Fibroblast of gingiva (primary cell): ENCODE data around the gene DUSP21.
"Not testable (repeated sequence)": the region's sequence is repeated elsewhere in the genome, so short reads cannot be mapped to it uniquely, and the experiment has no call there.

Experiments
- DNase-seq: peaks from one replicate; pipeline ENCODE4 v3.0.0-alpha.2; 2011; ENCODE audit warnings: low read depth

DUSP21 gene

GRCh38 chrX:44843753-44844152, at the start of gene DUSP21:
TSS of gene DUSP21 (plus strand) at chrX:44844021. CDS start at chrX:44844133, 112 bp downstream.
- no peak for DNase-seq

GRCh38 chrX:44795945-44796450, 47.8 kb upstream of the DUSP21 start:
- no peak for DNase-seq

- DNase-seq: no peak
Measured at GRCh38 chrX:44802613-44803012, 41.2 kb upstream of the DUSP21 start.

- no peak for DNase-seq
Measured at GRCh38 chrX:44815681-44816080, 28.1 kb upstream of the DUSP21 start.

GRCh38 chrX:44816367-44816766, 27.5 kb upstream of the DUSP21 start:
- DNase-seq: no peak

GRCh38 chrX:44817029-44817428, 26.8 kb upstream of the DUSP21 start:
- no peak for DNase-seq

- no peak for DNase-seq
Measured at GRCh38 chrX:44822601-44823000, 21.2 kb upstream of the DUSP21 start.

GRCh38 chrX:44823193-44823592, 20.6 kb upstream of the DUSP21 start:
- not testable (repeated sequence) for DNase-seq

- DNase-seq: peak; percentile 72
Measured at GRCh38 chrX:44828008-44828605, 15.7 kb upstream of the DUSP21 start.

- no peak for DNase-seq
Measured at GRCh38 chrX:44829832-44830231, 14.0 kb upstream of the DUSP21 start.

GRCh38 chrX:44842550-44843317, 1.1 kb upstream of the DUSP21 start:
- no peak for DNase-seq

GRCh38 chrX:44843318-44843702, 511 bp upstream of the DUSP21 start:
- DNase-seq: no peak

GRCh38 chrX:44844204-44844603, 383 bp downstream of the DUSP21 start:
- no peak for DNase-seq

- DNase-seq: not testable (repeated sequence)
Measured at GRCh38 chrX:44850891-44851290, 7.1 kb downstream of the DUSP21 start.

- DNase-seq: no peak
Measured at GRCh38 chrX:44871114-44871645, 27.4 kb downstream of the DUSP21 start.

GRCh38 chrX:44871931-44872820, 28.4 kb downstream of the DUSP21 start:
- DNase-seq: peak; percentile 1

GRCh38 chrX:44872821-44873414, 29.1 kb downstream of the DUSP21 start, which contains the start of gene KDM6A:
TSS of gene KDM6A (plus strand) at chrX:44873188. CDS start at chrX:44873552, 364 bp downstream.
- DNase-seq: peak; percentile 96

- DNase-seq: peak; percentile 37
Measured at GRCh38 chrX:44873415-44874276, 29.8 kb downstream of the DUSP21 start.

GRCh38 chrX:44874420-44875184, 30.8 kb downstream of the DUSP21 start:
- peak; percentile 12 for DNase-seq

- no peak for DNase-seq
Measured at GRCh38 chrX:44875185-44875489, 31.3 kb downstream of the DUSP21 start.
